ENCODE measurements around the gene PTPA. TPM values are rescaled to one million over a fixed set of nuclear protein-coding genes. Genes with fewer than 3 reads are reported as not detected.
A peak's percentile ranks its signal among the peaks of the same experiment; 100 is the strongest.
"Not testable (repeated sequence)": the region's sequence is repeated elsewhere in the genome, so short reads cannot be mapped to it uniquely, and the experiment has no call there.

The PTPA gene
- total RNA-seq, 4 donors from 2014 or later: 59.1 to 108 (median 83.8) TPM

GRCh38 chr9:129109952-129110739, 1.1 kb upstream of the PTPA start:
- peak in 1 of 2 donors; percentile 79 for DNase-seq (ENCODE audit: low spot score in 2 of 2)
- TF ChIP-seq POLR2AphosphoS5 (IDR thresholded peaks at IDR 0.05): no peak
- no peak for TF ChIP-seq CTCF (IDR thresholded peaks at IDR 0.05)
- TF ChIP-seq EP300 (IDR thresholded peaks at IDR 0.05): no peak
- no peak for TF ChIP-seq POLR2A (IDR thresholded peaks at IDR 0.05)
- Histone ChIP-seq H3K36me3 (peaks cover 10% of the 10 kb centered on the region), H3K4me3 (peak overlapping the region; percentile 95), H3K27me3 (no peaks in the 10 kb centered on the region), H3K9me3 (no peaks in the 10 kb centered on the region), H3K27ac (peak overlapping the region; percentile 91), H3K4me1 (peaks cover 58% of the 10 kb centered on the region)
- WGBS: 6% methylated on average over 27 of the region's 64 CpGs

- under 1% methylated on average over 22 of the region's 37 CpGs for WGBS
- Histone ChIP-seq H3K36me3 (peaks cover 8% of the 10 kb centered on the region), H3K27me3 (no peaks in the 10 kb centered on the region), H3K4me3 (peak overlapping the region; percentile 95), H3K4me1 (peaks cover 64% of the 10 kb centered on the region), H3K9me3 (no peaks in the 10 kb centered on the region), H3K27ac (peak overlapping the region; percentile 91)
- DNase-seq (ENCODE audit: low spot score in 2 of 2): peak in 1 of 2 donors; percentile 78
- no peak for TF ChIP-seq POLR2A (IDR thresholded peaks at IDR 0.05)
- no peak for TF ChIP-seq EP300 (IDR thresholded peaks at IDR 0.05)
- no peak for TF ChIP-seq CTCF (IDR thresholded peaks at IDR 0.05)
- no peak for TF ChIP-seq POLR2AphosphoS5 (IDR thresholded peaks at IDR 0.05)
Measured at GRCh38 chr9:129111528-129112151, 425 bp downstream of the PTPA start.

GRCh38 chr9:129112526-129112925, 1.3 kb downstream of the PTPA start:
- peak overlapping the region; percentile 95 for H3K4me3 ChIP-seq
- not testable (repeated sequence) for H3K27me3 ChIP-seq; H3K27ac ChIP-seq; DNase-seq (ENCODE audit: low spot score in 2 of 2); H3K9me3 ChIP-seq; H3K36me3 ChIP-seq
- peaks cover 64% of the 10 kb centered on the region for H3K4me1 ChIP-seq
- 91% methylated on average over 17 of the region's 17 CpGs for WGBS

GRCh38 chr9:129113645-129114304, 2.6 kb downstream of the PTPA start:
- H3K36me3 ChIP-seq: no peaks in the 10 kb centered on the region
- H3K27me3 ChIP-seq: no peaks in the 10 kb centered on the region
- no peak overlapping the region for H3K4me3 ChIP-seq
- WGBS: 83% methylated on average over 17 of the region's 17 CpGs
- peaks cover 51% of the 10 kb centered on the region for H3K4me1 ChIP-seq
- TF ChIP-seq CTCF (IDR thresholded peaks at IDR 0.05): no peak
- TF ChIP-seq POLR2AphosphoS5 (IDR thresholded peaks at IDR 0.05): no peak
- TF ChIP-seq POLR2A (IDR thresholded peaks at IDR 0.05): no peak
- no peak for TF ChIP-seq EP300 (IDR thresholded peaks at IDR 0.05)
- no peak for DNase-seq (ENCODE audit: low spot score in 2 of 2)
- no peaks in the 10 kb centered on the region for H3K9me3 ChIP-seq
- no peak overlapping the region for H3K27ac ChIP-seq

GRCh38 chr9:129118799-129119198, 7.6 kb downstream of the PTPA start:
- Histone ChIP-seq H3K4me3 (no peak overlapping the region), H3K27ac (no peak overlapping the region), H3K9me3 (no peaks in the 10 kb centered on the region), H3K4me1 (peaks cover 31% of the 10 kb centered on the region), H3K27me3 (no peaks in the 10 kb centered on the region), H3K36me3 (peaks cover 23% of the 10 kb centered on the region)
- WGBS: 72% methylated on average over 4 of the region's 4 CpGs
- TF ChIP-seq POLR2A (IDR thresholded peaks at IDR 0.05) (no peak), CTCF (IDR thresholded peaks at IDR 0.05) (no peak), POLR2AphosphoS5 (IDR thresholded peaks at IDR 0.05) (no peak), EP300 (IDR thresholded peaks at IDR 0.05) (no peak)
- no peak for DNase-seq (ENCODE audit: low spot score in 2 of 2)
